ENCODE measurements around the gene SURF6. TPM values are rescaled to one million over a fixed set of nuclear protein-coding genes. Genes with fewer than 3 reads are reported as not detected.

The SURF6 gene
- total RNA-seq, 1 donor from 2014 or later = 5.3 TPM

GRCh38 chr9:133353548-133353947, 17.6 kb upstream of the SURF6 start:
- H3K4me3 ChIP-seq = no peak overlapping the region
- H3K9me3 ChIP-seq = no peaks in the 10 kb centered on the region
- intact Hi-C loops (cut with DNase I) = no loop called here
- H3K4me1 ChIP-seq = peaks cover 10 to 25% of the 10 kb centered on the region in 2 donors
- no peak overlapping the region for H3K27ac ChIP-seq
- no peak for TF ChIP-seq CTCF (IDR thresholded peaks at IDR 0.05)
- H3K36me3 ChIP-seq = peaks cover 41% of the 10 kb centered on the region in 2 donors
- no peak for DNase-seq (ENCODE audit: low spot score in 2 of 2)
- no peaks in the 10 kb centered on the region for H3K27me3 ChIP-seq

- peaks cover 10 to 25% of the 10 kb centered on the region in 2 donors for H3K4me1 ChIP-seq
- peaks cover 41% of the 10 kb centered on the region in 2 donors for H3K36me3 ChIP-seq
- DNase-seq (ENCODE audit: low spot score in 2 of 2) = no peak
- H3K27me3 ChIP-seq = no peaks in the 10 kb centered on the region
- no peak overlapping the region for H3K4me3 ChIP-seq
- intact Hi-C loops (cut with DNase I) = no loop called here
- no peak overlapping the region for H3K27ac ChIP-seq
- no peaks in the 10 kb centered on the region for H3K9me3 ChIP-seq
- TF ChIP-seq CTCF (IDR thresholded peaks at IDR 0.05) = no peak
Measured at GRCh38 chr9:133352635-133353340, 16.8 kb upstream of the SURF6 start.

DNA sequence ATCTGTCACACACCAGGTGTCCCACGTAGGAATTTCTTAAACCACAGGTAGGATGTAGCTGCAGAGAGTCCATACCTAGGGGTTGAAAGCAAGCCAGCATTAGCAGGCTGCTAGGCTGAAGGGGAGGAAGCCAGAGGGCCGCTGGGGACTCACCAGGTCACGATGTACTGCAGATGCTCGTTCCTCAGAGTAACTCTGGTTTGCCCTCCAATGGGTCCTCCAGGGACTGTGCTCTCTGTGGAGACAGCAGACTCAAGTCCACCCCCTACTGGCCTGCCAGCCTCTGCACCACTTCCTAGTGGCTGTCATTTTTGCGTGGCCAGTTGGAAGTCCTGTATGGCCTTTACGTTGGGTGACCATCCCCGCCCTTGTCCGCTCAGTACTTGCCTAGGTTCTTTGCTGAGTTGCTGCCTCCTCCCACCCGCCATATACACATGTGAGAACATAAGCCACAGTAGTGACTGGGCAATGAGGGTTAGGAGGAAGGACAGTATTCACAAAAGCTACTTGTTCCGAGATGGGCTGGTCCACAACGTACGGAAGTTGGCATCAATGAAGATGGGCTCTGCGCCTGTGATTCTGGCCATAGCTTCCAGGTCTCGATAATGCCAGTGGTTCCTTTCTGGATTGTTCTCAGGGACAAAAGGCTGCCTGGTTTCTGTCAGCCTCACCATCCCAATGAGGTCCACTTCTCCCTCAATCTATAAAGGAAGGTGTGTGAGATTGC, 16.1 kb upstream of the SURF6 start:
- Histone ChIP-seq H3K27me3 (no peaks in the 10 kb centered on the region), H3K9me3 (no peaks in the 10 kb centered on the region), H3K4me1 (peaks cover 9 to 26% of the 10 kb centered on the region in 2 donors), H3K36me3 (peaks cover 41% of the 10 kb centered on the region in 2 donors), H3K4me3 (no peak overlapping the region), H3K27ac (no peak overlapping the region)
- TF ChIP-seq CTCF (IDR thresholded peaks at IDR 0.05) = peak in 1 of 3 experiments; percentile 15
- intact Hi-C loops (cut with DNase I) = no loop called here
- no peak for DNase-seq (ENCODE audit: low spot score in 2 of 2)

- intact Hi-C loops (cut with DNase I) = no loop called here
- no peak overlapping the region for H3K4me3 ChIP-seq
- H3K36me3 ChIP-seq = peaks cover 41% of the 10 kb centered on the region in 2 donors
- no peak overlapping the region for H3K27ac ChIP-seq
- H3K9me3 ChIP-seq = no peaks in the 10 kb centered on the region
- TF ChIP-seq CTCF (IDR thresholded peaks at IDR 0.05) = no peak
- DNase-seq (ENCODE audit: low spot score in 2 of 2) = no peak
- peaks cover 8 to 28% of the 10 kb centered on the region in 2 donors for H3K4me1 ChIP-seq
- no peaks in the 10 kb centered on the region for H3K27me3 ChIP-seq
Measured at GRCh38 chr9:133351526-133351907, 15.5 kb upstream of the SURF6 start.

- Histone ChIP-seq H3K4me1 (peaks cover 6 to 24% of the 10 kb centered on the region in 2 donors), H3K9me3 (no peaks in the 10 kb centered on the region), H3K27ac (no peak overlapping the region), H3K4me3 (no peak overlapping the region), H3K27me3 (no peaks in the 10 kb centered on the region), H3K36me3 (peaks cover 41 to 45% of the 10 kb centered on the region in 2 donors)
- intact Hi-C loops (cut with DNase I) = loop anchor here (10.0 kb wide), 1 partner anchor 995 kb away; the partner anchor contains the start of gene SETX
- no peak for TF ChIP-seq CTCF (IDR thresholded peaks at IDR 0.05)
- DNase-seq (ENCODE audit: low spot score in 2 of 2) = no peak
Measured at GRCh38 chr9:133349965-133350616, 14.1 kb upstream of the SURF6 start.
